ENCODE results near the gene STRIP1.

The STRIP1 gene, protein sequence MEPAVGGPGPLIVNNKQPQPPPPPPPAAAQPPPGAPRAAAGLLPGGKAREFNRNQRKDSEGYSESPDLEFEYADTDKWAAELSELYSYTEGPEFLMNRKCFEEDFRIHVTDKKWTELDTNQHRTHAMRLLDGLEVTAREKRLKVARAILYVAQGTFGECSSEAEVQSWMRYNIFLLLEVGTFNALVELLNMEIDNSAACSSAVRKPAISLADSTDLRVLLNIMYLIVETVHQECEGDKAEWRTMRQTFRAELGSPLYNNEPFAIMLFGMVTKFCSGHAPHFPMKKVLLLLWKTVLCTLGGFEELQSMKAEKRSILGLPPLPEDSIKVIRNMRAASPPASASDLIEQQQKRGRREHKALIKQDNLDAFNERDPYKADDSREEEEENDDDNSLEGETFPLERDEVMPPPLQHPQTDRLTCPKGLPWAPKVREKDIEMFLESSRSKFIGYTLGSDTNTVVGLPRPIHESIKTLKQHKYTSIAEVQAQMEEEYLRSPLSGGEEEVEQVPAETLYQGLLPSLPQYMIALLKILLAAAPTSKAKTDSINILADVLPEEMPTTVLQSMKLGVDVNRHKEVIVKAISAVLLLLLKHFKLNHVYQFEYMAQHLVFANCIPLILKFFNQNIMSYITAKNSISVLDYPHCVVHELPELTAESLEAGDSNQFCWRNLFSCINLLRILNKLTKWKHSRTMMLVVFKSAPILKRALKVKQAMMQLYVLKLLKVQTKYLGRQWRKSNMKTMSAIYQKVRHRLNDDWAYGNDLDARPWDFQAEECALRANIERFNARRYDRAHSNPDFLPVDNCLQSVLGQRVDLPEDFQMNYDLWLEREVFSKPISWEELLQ

DNA sequence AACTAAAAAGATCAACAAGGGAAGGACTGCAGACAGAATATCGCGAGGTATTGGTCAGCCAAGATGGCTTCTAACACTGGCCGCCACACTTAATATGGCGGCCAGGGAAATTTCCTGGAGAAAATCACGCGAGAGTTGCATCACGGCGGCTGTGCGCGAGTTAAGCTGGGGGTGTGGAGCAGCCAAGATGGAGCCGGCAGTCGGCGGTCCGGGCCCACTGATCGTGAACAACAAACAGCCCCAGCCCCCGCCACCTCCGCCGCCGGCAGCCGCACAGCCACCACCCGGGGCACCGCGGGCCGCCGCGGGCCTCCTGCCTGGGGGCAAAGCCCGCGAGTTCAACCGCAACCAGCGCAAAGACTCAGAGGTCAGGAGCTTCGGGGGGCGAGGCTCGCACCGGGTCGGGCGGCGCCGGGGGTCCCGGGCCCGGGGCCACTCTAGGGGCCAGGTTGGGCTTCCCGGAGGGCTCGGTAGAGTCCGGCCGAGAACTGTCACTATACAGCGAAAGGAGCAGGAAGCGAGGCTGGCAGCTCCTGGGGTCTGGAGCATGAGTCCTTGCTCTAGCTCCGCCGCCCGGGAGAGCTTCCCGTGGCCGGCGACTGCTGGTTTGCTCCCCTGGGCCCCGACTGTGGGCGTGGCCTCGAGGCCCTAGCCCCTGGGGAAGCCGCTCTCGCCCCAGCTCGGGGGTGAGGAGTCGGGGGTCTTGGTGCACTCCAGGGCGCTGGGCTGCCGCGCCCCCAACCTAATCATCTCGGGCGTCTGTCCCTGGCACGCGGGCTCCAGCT lies at the start of gene STRIP1:
STRIP1 (plus strand) TSS at position 174 of the 785 bp plus-strand sequence; CDS start at position 188, 14 bp downstream.
- DNase-seq: peak; percentile 99

DNA sequence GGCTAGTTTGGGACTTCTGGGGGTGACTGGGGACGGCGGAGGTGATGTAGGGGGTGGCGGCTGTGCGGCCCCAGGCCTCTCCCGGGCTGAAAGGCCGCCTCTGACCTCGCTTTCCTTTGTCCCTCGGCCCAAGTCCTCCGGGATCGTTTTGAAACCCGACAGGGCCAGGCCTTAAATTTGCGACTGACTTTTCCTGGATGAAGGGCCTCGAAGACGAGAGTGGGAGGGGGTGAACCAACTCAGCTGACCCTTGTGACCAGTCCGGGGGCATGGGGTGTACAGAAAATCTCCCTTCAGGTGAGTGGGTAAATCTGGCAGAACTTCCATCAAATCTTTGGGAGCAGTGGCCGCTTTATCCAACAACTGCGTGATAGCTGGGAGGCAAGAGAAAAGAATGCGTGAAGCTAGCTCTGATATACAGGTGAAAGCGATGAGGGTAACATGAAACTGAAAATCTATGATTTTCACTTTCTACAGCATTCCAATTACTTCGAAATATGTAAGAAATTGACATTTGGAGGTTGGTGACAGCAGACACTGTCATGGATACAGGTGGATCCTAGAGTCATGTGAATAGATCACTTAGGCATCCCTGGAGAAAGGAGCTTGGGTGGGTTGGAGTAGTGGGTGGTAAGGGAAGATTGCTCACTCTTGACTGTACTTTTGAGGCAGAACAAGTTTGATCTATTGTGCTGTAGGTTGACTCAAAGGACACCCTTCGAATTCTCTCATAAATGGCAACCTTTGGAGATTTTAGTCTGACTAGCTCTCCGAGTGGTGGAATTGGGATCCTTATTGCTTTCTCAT lies 49.0 kb upstream of the STRIP1 start:
- DNase-seq: no peak

DNA sequence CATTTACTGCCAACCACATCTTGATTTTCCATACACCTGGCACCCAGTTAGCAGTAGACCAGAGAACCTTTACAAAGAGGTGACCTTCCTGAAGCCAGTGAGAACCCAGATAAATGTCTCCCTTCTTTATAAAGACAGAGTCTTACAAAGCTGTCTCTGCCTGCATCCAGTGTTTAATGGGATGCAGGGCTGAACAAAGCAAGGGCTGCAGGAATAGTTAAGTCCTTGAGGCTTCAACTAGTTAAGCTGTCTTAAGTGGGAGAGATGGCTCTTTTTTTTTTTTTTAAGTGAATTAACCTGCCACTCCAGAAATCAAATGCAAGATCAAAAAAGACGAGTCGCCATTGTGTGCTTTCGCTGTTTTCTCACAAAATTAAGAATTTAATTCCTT lies 48.4 kb upstream of the STRIP1 start:
- DNase-seq: no peak

DNA sequence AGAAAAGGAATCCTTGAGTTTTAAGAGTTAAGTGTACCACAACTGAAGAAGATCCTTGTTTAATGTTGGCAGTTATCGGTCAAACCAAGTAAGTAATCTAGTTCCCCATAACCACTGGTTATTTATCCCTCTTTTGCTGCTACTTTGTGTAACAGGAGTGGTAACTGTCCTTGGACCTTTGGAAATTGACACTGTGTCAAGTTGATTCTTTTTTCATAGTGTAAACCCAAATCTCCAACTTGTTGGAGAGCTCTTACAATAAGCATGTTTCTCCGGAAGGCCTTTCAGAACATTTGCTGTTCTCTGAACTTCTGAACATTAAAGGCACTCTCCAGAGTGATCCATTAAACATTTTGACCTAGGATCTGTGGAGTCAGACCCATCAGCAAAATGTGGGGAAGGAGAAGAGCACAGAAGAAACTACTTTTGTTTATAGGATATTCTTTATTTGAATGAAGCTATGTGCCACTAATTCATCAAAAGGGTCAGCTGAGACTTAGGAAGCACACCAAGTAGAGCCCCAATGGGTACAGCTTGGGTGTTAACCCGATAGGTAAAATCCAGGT lies 46.0 kb upstream of the STRIP1 start:
- no peak for DNase-seq

DNA sequence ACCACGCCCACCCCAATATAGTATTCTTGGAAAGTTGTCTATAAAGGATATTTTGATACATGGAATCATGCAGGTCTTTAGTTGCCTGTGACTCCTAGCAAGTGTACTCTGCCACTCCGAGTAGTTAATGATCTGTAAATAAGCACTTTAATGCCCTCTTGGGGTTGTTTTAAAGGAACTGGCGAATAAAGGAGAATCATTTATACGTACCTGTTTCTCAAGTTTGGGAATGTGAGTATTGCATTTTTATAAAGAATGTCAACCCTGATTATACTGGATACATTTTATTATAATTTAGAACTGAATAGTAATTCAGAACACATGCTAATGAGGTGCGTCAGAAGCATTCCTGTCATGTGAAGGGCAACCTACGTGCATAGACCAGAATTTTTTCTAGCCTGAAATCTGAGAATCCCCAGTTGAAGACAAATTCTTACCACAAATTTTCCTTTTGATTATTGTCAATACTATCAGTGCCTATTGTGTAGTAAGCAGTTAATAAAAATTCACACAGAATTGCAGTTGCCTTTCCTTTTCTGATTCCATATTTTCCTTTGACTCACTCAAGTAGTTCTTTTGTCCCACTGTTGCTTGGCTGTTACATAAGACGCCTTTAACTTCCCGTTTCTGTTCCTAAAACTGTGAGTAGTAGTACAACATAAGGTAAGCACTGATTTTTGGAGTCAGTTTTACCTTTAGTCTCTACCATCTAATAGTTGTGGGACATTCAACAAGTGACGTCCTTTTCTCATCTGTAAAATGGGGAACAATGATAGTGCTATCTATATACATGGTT lies 44.7 kb upstream of the STRIP1 start:
- DNase-seq: no peak

DNA sequence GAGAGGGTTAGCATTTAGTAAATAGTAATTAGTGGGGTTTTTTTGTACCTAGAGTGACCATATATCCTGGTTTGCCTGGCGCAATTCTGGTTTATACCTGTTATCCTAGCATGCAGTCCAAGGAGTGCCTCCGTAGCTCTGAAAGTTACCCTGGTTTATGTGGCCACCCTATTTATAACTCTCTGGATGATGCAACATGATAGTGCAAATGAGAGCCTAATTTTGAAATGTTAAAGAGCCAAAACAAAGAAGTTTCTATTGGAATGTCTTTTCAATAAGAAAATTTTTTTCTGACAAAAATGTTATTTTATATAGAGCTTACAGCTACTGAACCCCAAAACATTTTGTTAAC lies 44.1 kb upstream of the STRIP1 start:
- no peak for DNase-seq

DNA sequence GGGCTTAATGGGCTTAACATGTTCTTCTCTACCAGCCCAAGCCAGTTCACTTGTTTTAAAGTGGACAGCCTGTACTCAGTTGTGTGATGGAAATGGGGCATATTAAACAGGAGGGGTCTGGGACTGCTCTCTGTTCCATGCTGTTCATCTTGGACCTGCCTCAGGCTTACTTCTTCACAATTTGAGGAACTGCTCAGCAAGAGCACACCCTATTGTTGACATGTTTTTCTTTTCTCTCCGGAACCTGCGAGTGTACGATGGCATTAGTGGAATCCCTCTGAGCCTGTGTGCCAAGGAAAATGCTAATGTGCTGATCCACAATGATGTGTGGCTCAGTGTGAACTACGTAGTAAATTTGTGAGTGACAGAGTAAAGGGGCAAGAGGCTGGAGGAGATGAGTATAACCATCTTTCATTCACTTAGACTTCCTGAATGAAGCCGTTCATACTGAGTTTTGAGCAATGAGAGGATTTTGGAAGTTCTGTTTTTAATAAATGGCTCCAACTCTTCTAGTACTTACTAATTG lies 43.0 kb upstream of the STRIP1 start:
- no peak for DNase-seq

DNA sequence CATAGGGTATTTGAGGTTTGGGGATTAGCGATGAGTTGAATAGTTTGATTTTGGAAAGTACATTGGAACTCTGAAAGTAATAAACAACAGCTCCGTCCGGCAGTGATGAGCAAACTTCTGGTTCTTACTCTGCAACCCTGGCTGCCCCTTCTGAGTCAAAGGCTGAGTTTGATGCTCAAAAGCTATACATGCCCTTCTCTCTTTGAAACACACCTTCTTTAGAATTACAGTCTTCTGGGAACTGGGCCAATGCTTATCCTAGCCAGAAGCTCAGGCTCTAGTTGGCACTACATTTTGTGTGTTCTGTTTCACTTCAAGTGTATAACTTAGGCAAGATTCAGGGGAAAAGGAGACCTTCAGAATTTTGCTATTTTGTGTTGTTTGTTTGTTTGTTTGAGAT lies 40.5 kb upstream of the STRIP1 start:
- DNase-seq: peak; percentile 67

DNA sequence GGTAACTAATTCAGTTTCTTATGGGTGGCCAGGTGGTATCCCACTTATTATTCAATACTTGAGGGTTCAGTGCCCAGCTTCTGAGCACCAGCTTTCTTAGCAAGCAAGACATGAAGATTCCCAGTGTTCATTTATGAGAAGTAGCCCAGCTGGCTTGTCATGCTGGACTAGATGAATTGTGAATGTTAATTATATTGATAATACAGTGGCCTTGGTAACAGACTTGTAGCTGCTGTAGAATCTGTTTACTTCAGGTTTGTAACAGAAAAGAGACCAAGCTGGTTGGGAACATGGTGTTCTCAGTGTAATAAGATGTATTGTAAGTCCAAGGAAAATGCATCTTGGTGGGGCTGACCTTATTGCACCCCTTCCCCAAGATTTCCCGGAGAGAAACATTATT lies 39.8 kb upstream of the STRIP1 start:
- no peak for DNase-seq

DNA sequence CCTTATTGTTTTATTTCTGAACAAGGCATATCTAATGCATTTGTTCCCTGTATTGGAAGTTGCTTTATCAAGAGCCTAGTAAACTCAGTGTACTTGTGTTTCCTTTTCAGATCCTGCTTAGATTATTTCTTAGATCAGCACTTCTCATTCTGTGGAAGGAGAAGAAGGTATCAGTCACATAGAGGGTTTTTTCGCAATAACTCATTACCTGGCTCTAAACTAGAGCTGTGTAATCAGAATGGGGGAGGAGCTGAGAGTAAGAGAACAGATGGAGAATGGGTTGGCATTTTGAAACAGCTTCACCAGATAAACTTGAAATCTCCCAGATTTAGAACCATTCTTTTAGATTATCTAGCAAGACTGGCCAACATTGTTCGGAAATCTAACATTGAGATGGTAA lies 38.9 kb upstream of the STRIP1 start:
- no peak for DNase-seq

DNA sequence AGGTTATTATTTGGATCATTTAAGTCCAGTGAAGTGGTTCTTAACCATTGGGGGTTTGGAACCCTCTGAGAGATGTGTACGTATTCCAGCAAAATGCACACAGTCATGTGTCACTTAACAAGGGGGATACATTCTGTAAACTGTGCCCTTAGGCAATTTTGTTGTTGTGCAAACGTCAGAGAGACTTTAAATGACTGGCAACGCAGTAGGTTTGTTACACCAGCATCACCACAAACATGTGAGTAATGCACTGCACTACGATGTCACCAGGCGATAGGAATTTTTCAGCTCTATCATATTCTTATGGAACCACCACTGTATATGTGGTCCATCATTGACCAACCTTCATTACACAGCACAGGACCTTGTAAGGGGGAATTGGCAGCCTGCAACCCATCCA lies 37.9 kb upstream of the STRIP1 start:
- no peak for DNase-seq

DNA sequence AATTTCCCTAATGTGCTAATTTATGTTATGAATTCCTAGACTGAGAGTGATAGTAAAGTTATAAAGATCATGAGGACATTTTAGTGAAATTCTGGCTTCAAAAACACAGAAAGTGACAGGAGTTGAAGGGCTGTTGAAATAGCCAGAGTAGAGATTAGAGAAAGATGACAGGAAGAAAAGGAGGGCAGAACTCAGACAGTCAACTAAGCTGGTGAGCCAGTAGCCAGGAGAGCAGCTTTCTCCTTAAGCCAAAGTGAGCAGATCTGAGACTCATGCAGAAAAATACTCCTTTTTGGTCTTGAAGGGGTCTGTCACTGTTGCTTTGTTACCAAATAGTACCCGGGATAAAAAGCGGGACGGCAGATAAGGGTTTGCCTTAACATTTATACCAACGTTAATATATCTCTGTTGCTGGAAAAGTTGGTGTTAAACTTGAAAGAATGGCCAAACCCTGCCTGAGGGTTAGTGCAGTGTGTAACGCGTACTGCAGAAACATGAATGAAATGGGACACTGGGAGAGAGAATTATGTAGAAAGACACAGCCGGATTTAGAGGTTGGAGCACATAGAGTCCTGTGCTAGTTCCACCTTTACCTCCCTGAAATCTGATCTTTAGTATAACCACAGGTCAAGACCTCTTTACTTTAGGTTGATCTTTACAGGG lies 37.1 kb upstream of the STRIP1 start:
- no peak for DNase-seq

DNA sequence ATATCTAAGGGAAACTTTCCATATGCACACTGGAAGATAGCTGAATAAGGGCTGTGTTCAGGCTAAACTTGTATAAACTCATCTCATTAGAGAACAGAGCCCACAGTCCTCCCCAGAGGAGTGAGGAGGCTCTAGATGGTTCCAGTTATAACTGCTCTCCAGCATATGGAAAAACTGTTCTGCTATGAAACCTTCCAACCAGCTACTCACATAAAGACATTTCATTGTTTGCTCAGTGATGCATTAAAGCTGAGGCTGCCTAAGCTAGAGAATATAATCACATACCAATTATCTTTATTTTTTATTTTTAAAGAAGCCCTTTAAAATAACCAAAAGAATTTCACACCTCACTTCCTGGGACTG lies 36.6 kb upstream of the STRIP1 start:
- no peak for DNase-seq

DNA sequence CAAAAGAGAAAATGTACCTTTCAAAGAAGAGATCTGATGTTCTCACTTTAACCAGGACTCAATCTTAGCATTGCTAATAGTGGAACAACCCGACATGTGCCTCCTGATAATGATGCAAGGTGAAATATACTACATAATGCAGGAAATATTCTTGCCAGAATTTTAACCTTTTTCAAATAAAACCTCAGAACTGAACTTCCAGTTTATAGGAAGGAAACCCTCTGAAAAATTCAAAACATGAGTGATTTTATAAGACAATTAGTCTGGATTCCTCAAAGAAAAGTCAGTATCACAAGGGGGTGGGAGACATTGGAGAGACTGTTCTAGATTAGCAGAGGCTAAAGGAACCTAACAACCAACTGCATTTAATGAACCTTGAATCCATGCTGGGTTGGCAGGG lies 31.7 kb upstream of the STRIP1 start:
- DNase-seq: no peak

DNA sequence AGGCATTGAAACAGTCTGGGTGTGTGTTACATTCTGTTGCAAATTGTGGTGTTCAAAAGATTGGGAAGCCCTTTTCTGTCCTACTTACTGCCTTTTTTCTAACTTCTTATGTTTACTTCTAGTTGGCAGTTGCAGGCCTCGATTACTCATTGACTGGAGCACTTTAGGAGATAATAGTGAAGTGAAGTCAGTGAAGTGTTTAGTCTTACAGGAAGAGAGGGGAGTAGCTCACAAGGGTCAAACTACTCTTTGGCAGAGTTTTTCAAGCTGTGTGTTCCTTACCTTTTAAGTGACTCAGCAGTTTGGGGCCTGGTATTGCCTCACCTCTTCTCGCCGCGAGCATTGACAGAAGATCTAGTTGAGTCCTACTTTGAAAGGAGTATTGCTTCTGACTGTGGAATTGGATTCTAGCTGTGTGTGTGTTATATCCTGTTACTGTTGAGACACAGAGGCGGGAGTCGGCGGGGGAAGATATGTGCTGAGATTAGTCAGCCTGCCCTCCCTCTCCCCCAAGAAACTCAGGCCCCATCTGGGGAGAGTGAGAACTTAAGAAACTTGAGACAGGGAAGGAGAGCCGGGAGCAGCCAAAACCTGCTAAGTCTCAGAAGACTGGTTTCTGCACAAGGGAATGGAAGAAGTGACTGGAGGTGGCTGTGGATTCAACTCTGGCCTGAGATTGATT lies 30.5 kb upstream of the STRIP1 start:
- DNase-seq: peak; percentile 60

DNA sequence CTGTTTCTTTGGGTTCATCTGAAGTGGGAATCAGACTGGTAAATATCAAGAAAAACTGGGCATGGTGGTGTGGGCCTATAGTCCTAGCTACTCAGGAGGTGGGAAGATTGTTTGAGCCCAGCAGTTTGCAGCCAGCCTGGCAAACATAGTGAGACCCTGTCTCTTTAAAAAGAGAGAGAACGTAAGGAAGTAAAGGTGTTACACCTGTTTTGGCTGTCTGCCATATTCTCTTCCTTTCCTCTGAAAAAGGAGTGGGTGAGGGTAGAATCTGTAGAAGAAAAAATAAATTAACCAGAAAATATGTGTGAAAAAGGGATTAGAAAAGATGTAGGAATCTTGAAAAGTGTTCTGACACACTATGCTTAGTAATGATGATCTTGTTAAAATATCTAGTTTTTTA lies 29.8 kb upstream of the STRIP1 start:
- DNase-seq: no peak

DNA sequence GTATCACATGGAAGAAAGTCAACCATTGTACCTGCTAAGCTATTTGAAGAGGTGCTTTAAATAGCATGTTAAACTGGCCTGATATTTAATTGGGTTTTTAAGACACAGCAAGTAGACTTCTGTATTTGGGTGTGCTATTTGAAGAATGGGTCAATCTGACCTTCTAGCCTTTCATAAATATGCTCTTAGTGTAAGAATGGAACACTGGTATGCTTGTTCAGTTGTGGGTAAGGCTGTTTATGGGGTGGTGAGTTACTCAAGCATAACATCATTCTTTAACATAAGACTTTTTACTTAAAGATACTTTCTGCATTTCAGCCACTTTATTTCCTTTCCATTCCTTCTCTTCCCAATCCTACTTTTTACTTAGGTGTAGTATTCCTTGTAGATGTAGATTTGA lies 28.5 kb upstream of the STRIP1 start:
- DNase-seq: no peak

DNA sequence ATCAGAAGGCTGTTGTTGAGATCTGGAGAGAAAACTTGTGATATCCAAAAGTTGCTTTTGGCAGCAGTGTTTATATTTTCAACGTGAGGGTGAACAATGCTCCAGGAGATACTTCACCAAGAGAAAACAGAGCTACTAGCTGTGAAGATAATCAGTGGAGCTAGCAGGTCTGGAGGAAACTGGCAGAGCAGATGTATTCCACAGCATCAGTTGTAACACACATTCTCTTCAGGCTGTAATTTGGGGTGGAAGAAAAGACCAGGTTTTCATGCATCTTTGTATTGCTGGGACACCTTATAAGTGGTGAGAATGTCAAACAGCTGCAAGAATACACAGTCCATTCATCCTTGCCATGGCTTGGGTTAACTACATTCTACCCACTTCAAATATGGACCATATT lies 27.9 kb upstream of the STRIP1 start:
- DNase-seq: no peak

DNA sequence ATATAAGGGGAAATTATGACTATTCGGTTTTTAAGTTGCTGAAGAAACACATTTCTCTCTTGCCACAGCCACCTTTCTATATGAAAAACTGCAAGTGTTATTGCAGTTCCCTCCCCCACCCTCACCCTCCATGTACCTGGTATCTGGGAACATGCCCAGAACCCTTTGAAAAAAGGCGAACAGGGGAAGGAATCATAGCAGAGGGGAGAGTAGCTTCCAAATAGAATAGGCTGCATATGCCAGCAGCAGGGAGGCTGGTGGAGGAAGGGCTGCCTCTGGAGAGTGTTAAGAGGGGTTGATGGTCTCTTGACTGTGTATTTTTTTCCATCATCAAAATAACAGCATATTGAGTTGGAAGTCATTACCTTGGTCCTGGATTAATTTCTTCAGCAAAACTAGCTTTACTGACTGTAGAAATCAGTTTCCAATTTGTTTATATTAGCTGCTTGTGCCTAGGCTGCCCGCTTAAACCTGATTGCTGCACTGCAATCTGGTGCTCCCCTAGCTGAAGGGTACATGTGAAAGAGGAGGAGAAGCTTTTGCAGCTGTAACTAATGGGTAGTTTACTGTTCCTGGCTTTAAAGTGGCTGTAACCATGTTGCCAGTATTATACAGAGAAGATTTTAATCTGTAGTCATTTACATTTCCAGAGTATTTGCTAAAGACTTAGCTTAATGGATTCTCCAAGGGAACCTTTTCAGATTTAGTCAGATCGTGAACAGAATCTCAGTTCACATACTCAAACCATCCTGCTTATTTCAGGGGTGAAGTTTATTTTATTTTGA lies 27.2 kb upstream of the STRIP1 start:
- DNase-seq: no peak
